ENCODE data around the gene DCAF5.

DNA sequence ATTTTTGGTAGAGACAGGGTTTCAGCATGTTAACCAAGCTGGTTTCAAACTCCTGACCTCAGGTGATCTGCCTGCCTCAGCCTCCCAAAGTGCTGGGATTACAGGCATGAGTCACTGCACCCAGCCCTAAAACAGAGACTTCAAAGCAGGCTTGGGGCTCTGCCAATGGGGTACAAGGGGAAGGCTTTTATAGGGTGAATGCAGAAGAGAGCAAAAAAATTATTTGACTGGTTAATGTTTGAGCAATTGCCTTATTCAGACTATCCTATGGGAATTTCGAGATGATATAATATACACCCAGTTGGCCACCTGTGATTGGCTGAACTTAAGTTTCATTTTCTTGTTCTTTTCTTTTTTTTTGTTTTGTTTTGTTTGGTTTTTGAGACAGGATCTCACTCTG, 142.3 kb downstream of the DCAF5 start:
- TF ChIP-seq, protein P1, sequence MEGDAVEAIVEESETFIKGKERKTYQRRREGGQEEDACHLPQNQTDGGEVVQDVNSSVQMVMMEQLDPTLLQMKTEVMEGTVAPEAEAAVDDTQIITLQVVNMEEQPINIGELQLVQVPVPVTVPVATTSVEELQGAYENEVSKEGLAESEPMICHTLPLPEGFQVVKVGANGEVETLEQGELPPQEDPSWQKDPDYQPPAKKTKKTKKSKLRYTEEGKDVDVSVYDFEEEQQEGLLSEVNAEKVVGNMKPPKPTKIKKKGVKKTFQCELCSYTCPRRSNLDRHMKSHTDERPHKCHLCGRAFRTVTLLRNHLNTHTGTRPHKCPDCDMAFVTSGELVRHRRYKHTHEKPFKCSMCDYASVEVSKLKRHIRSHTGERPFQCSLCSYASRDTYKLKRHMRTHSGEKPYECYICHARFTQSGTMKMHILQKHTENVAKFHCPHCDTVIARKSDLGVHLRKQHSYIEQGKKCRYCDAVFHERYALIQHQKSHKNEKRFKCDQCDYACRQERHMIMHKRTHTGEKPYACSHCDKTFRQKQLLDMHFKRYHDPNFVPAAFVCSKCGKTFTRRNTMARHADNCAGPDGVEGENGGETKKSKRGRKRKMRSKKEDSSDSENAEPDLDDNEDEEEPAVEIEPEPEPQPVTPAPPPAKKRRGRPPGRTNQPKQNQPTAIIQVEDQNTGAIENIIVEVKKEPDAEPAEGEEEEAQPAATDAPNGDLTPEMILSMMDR (IDR thresholded peaks at IDR 0.05): no peak
- TF ChIP-seq EZH2 (IDR thresholded peaks at IDR 0.05; ENCODE audit: borderline replicate concordance, insufficient read depth, low read depth, low read length, poor library complexity, severe bottlenecking): no peak

Data from B cell (primary cell).